H1 (cell line): ENCODE measurements around the gene LGR4. TPM values are rescaled to one million over a fixed set of nuclear protein-coding genes. Genes with fewer than 3 reads are reported as not detected.

Experiments
- ASH2L ChIP-seq: fragments of 200-600, 300-600 bp; sonication (generic); IDR thresholded peaks from one replicate; pipeline ENCODE4 v1.7.1; 2017; ENCODE audit warnings: low read length
- CHD2 ChIP-seq: IDR thresholded peaks from 2 replicates; pipeline ENCODE4 v1.6.1; 2012; ENCODE audit warnings: low read length, improper control_type of control experiment
- GABPA ChIP-seq: IDR thresholded peaks from 2 replicates; pipeline ENCODE4 v1.6.1; 2011; ENCODE audit warnings: mild to moderate bottlenecking, low read length, moderate library complexity, borderline replicate concordance; ENCODE audit not compliant: insufficient read depth
- MAX ChIP-seq: IDR thresholded peaks from 2 replicates; pipeline ENCODE4 v1.6.1; 2012; ENCODE audit warnings: inconsistent platforms
- NANOG ChIP-seq: IDR thresholded peaks from 2 replicates; pipeline ENCODE4 v1.6.1; 2011; ENCODE audit warnings: low read length, low read depth, mild to moderate bottlenecking, inconsistent platforms; ENCODE audit not compliant: insufficient read depth, poor library complexity, severe bottlenecking
- PHF8 ChIP-seq: fragments of 200-600 bp; sonication (generic); conservative IDR thresholded peaks from 2 replicates; pipeline ENCODE4 v1.7.1; 2012; ENCODE audit warnings: low read depth, mild to moderate bottlenecking, inconsistent platforms, low read length, moderate library complexity
- SP2 ChIP-seq: IDR thresholded peaks from 2 replicates; pipeline ENCODE4 v1.6.1; 2012; ENCODE audit warnings: mild to moderate bottlenecking, low read length, inconsistent platforms
- SP4 ChIP-seq: IDR thresholded peaks from 2 replicates; pipeline ENCODE4 v1.6.1; 2012; ENCODE audit warnings: low read length, inconsistent platforms
- polyA plus RNA-seq, 7 experiments: library from polyadenylated mRNA; depleted of rRNA in 3 of 7; stranded (reverse) in 5 of 7; unstranded in 2 of 7; fragments of >200 nt in 5 of 7; fragments of 200-250 nt in 2 of 7; gene quantifications; 1 replicate in 5 of 7; 2 replicates in 1 of 7; 4 replicates in 1 of 7; pipeline versions ENCODE4 v1.2.1 to v1.2.3, GENCODE V29; 2011 to 2013; ENCODE audit warnings: missing spikeins in 2 of 7, mixed read lengths in 2 of 7
- total RNA-seq: library from RNA; stranded (reverse); fragmentation: NEBNext Ultra II Directional; extraction: Animal tissue kit (Norgen Biotek cat#: 25700); gene quantifications from 2 replicates; pipeline ENCODE4 v1.2.1, GENCODE V29; 2021

Gene LGR4
- total and polyA plus RNA-seq, 2 of the 8 experiments (the other 6 are each of a cell fraction or from before 2014, with no cell fraction given), result 26.6 to 61.7 TPM

- TF ChIP-seq ASH2L (no peak), MAX (no peak), NANOG (no peak), SP2 (no peak), PHF8 (no peak), SP4 (no peak), CHD2 (no peak), GABPA (no peak)
Measured at GRCh38 chr11:27453701-27454100, 18.9 kb downstream of the LGR4 start (continued).
